ENCODE measurements around the gene INSRR. TPM values are rescaled to one million over a fixed set of nuclear protein-coding genes. Genes with fewer than 3 reads are reported as not detected.

The INSRR gene
- total and polyA plus RNA-seq, 9 of the 15 experiments (the other 6 are each of a cell fraction or from before 2014, with no cell fraction given): 0.03 to 0.18 (median 0.06) TPM; not detected in 3

- TF ChIP-seq MYC (IDR thresholded peaks at IDR 0.05; ENCODE audit: low read depth, low read length): peak; percentile 100
- TF ChIP-seq MYC (CRISPR knock-in tag; IDR thresholded peaks at IDR 0.05; ENCODE audit: borderline replicate concordance, low read depth): peak; percentile 99
- peak in 1 of 2 experiments; percentile 57; a peak in 1 of 3 replicates for TF ChIP-seq CBX3 (IDR thresholded peaks at IDR 0.05; ENCODE audit: borderline replicate concordance in 1 of 2, low read length in 2 of 2)
- TF ChIP-seq ATF4 (CRISPR knock-in tag; IDR thresholded peaks at IDR 0.05): 0 out of 2 replicates have a peak, but pooled peaks have one; percentile 43
- TF ChIP-seq ZKSCAN8 (CRISPR knock-in tag; IDR thresholded peaks at IDR 0.05): peak; percentile 35; the same call in 1 of the 2 replicates
- peak; percentile 87 for TF ChIP-seq CTBP1 (IDR thresholded peaks at IDR 0.05; ENCODE audit: borderline replicate concordance)
- TF ChIP-seq MXI1 (IDR thresholded peaks at IDR 0.05; ENCODE audit: low read depth, low read length): peak; percentile 85
- TF ChIP-seq ZFX (CRISPR knock-in tag; IDR thresholded peaks at IDR 0.05): peak; percentile 80
- peak; percentile 98 for TF ChIP-seq EP400 (IDR thresholded peaks at IDR 0.05)
- 0 out of 2 replicates have a peak, but pooled peaks have one; percentile 63 for TF ChIP-seq ZNF609 (CRISPR knock-in tag; IDR thresholded peaks at IDR 0.05; ENCODE audit: borderline replicate concordance)
- peak; percentile 99 for TF ChIP-seq L3MBTL2 (IDR thresholded peaks at IDR 0.05)
- TF ChIP-seq PTBP1 (IDR thresholded peaks at IDR 0.05; ENCODE audit: low read depth, low read length): 0 out of 2 replicates have a peak, but pooled peaks have one; percentile 27
- TF ChIP-seq ZNF165 (CRISPR knock-in tag; IDR thresholded peaks at IDR 0.05; ENCODE audit: borderline replicate concordance): 0 out of 2 replicates have a peak, but pooled peaks have one; percentile 25
- peak in 1 of 2 experiments; percentile 60; a peak in 1 of 4 replicates for TF ChIP-seq RCOR1 (IDR thresholded peaks at IDR 0.05; ENCODE audit: borderline replicate concordance in 1 of 2, low read depth in 2 of 2, low read length in 2 of 2)
- peak; percentile 40 for TF ChIP-seq CHD1 (IDR thresholded peaks at IDR 0.05; ENCODE audit: low read length)
- peak; percentile 77 for TF ChIP-seq TOE1 (IDR thresholded peaks at IDR 0.05; ENCODE audit: borderline replicate concordance)
- no peak for TF ChIP-seq TOE1 (CRISPR knock-in tag; IDR thresholded peaks at IDR 0.05; ENCODE audit: borderline replicate concordance, low read depth)
- peak; percentile 59; the same call in 1 of the 2 replicates for TF ChIP-seq POLR2AphosphoS5 (IDR thresholded peaks at IDR 0.05; ENCODE audit: control insufficient read depth, insufficient read depth, low read depth, low read length)
- TF ChIP-seq ZNF23 (CRISPR knock-in tag; IDR thresholded peaks at IDR 0.05): no peak
- no peak; the same call in 1 of the 2 replicates for TF ChIP-seq ZBTB12 (CRISPR knock-in tag; IDR thresholded peaks at IDR 0.05)
Measured at GRCh38 chr1:156813750-156814570, 45.0 kb downstream of the INSRR start (continued).

All from K562 (cell line).